ENCODE data around the gene MAK.

- TF ChIP-seq CTCF (IDR thresholded peaks at IDR 0.05; ENCODE audit: borderline replicate concordance, extremely low read depth, low read length, poor library complexity, severe bottlenecking): no peak
- no peak for TF ChIP-seq EZH2 (IDR thresholded peaks at IDR 0.05; ENCODE audit: borderline replicate concordance, low read depth, low read length, severe bottlenecking)
Observed at GRCh38 chr6:10884245-10884972, 46.1 kb upstream of the MAK start.

All from DND-41 (cell line).